Brain microvascular endothelial cell (primary cell): ENCODE data around the gene ERN2.

Experiments
- DNase-seq: peaks from one replicate; pipeline ENCODE4 v3.0.0-alpha.2; 2020
- H3K27ac ChIP-seq: fragments of 250-450 bp; sonication (Bioruptor Pico); 2 replicates; pipeline ENCODE4 v1.5.1; 2020; ENCODE audit warnings: mild to moderate bottlenecking, moderate library complexity
- H3K27me3 ChIP-seq: fragments of 250-450 bp; sonication (Bioruptor Pico); replicated peaks from 2 replicates; pipeline ENCODE4 v1.5.1; 2020; ENCODE audit warnings: mild to moderate bottlenecking
- H3K36me3 ChIP-seq: fragments of 250-450 bp; sonication (Bioruptor Pico); replicated peaks from 2 replicates; pipeline ENCODE4 v1.5.1; 2020; ENCODE audit warnings: mild to moderate bottlenecking
- H3K4me3 ChIP-seq: 2 replicates; pipeline ENCODE4 v1.5.1; 2011; ENCODE audit warnings: low read depth, mild to moderate bottlenecking, control low read depth, low read length, moderate library complexity
- in situ Hi-C: cut with HindIII; loops from 2 replicates; pipeline ENCODE4 v1.10.0; 2017; ENCODE audit warnings: low sequenced_read_pairs, low pct_ligation_motif_present
- TF ChIP-seq, protein P1 (sequence below): IDR thresholded peaks from 2 replicates; pipeline ENCODE4 v1.5.1; 2011; ENCODE audit warnings: low read depth, mild to moderate bottlenecking, moderate library complexity, low read length, control low read depth, inconsistent platforms; ENCODE audit errors: missing control alignments

The ERN2 gene

DNA sequence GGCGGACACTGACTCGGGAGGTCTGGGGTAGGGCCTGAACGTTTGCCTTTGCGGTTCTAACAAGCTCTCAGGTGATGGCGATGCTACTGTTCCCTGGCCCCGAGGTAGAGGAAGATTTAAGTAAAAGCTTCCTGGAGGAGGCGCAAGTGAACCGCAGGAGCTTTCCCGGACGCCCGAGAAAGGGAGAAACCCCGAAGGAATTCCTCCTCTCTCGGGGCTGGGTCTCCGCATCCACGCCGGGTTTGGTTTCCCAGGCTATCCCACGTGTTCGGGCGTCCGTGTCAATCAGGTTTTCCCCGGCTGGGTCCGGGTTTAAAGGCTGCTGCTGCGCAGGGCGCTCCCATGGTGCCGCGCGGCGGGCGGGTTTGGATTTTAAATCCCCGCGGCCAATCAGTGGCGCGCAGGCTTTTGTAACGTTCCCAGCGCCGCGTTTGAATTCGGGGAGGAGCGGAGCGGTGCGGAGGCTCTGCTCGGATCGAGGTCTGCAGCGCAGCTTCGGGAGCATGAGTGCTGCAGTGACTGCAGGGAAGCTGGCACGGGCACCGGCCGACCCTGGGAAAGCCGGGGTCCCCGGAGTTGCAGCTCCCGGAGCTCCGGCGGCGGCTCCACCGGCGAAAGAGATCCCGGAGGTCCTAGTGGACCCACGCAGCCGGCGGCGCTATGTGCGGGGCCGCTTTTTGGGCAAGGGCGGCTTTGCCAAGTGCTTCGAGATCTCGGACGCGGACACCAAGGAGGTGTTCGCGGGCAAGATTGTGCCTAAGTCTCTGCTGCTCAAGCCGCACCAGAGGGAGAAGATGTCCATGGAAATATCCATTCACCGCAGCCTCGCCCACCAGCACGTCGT lies 34.4 kb downstream of the ERN2 start, which contains the start of gene PLK1:
PLK1 (plus strand) TSS at position 460 of the 844 bp plus-strand sequence; CDS start at position 504, 44 bp downstream.
- peak; percentile 80 for DNase-seq
- in situ Hi-C loops, result no loop called here
- Histone ChIP-seq H3K4me3 (peak within 1 kb of the TSS; percentile 68), H3K27ac (peak within 1 kb of the TSS; percentile 65), H3K36me3 (peaks cover 19% of the 10 kb centered on the region), H3K27me3 (no peaks in the 10 kb centered on the region)
- TF ChIP-seq, protein P1, sequence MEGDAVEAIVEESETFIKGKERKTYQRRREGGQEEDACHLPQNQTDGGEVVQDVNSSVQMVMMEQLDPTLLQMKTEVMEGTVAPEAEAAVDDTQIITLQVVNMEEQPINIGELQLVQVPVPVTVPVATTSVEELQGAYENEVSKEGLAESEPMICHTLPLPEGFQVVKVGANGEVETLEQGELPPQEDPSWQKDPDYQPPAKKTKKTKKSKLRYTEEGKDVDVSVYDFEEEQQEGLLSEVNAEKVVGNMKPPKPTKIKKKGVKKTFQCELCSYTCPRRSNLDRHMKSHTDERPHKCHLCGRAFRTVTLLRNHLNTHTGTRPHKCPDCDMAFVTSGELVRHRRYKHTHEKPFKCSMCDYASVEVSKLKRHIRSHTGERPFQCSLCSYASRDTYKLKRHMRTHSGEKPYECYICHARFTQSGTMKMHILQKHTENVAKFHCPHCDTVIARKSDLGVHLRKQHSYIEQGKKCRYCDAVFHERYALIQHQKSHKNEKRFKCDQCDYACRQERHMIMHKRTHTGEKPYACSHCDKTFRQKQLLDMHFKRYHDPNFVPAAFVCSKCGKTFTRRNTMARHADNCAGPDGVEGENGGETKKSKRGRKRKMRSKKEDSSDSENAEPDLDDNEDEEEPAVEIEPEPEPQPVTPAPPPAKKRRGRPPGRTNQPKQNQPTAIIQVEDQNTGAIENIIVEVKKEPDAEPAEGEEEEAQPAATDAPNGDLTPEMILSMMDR, result peak; percentile 60

DNA sequence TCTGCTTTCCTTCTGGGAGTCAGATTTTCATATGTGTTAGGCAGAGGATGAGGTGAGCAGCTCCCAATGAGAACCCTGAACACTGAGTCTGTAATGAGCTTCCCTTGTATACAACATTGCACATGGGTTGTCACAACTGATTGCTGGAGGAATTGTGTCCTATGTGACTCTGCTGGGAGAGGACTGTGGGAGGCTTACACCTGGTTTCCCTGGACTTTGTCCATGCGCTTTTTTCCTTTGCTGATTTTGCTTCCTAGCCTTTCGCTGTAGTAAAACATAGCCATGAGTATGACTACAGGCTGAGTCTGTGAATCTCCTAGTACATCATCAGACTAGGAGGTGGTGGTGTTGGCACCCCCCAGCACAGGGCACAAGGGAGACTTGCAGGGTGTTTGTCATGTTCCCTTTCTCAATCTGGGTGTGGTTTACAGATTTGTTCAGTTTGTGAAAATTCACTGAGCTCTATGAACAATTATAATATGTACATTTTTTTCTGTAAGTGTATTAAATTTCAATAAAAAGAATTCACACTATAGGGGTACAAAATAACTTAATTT lies 36.0 kb downstream of the ERN2 start:
- TF ChIP-seq, protein P1, result no peak
- H3K27me3 ChIP-seq, result no peaks in the 10 kb centered on the region
- peaks cover 12% of the 10 kb centered on the region for H3K36me3 ChIP-seq
- no peak for DNase-seq
- no peak overlapping the region for H3K4me3 ChIP-seq
- no peak overlapping the region for H3K27ac ChIP-seq
- in situ Hi-C loops, result no loop called here

DNA sequence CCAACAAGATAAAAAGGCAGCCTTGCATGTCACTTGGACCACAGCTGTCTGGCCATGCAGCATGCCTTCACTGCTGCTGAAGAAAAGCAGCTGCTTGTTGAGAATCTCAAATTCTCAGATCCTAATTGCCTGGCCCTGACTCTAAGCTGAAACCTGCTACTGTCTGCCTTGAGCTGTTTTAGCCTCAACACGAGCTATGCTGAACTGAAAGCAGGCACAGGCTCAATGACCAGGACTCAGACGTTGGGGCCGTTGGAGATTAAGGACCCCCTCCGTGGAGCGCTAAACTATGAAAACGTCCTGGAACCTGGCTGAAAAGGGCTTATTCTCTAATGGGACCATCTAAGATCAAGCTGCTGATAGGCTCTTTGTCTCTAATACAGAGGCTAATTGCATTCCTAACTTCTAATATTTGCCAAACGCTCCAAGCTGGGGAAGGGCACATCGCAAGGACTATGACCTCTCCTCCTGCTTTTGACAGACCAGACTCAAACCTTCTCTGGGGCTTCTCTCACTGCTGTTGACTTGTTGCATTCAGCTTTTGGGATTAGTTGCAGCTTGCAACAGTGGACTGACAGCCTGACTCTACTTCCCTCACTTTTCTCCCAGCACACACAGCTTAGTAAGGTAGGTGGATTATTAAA lies 38.9 kb downstream of the ERN2 start:
- H3K27me3 ChIP-seq, result no peaks in the 10 kb centered on the region
- peaks cover 18% of the 10 kb centered on the region for H3K36me3 ChIP-seq
- in situ Hi-C loops, result no loop called here
- no peak overlapping the region for H3K27ac ChIP-seq
- DNase-seq, result no peak
- TF ChIP-seq, protein P1, result no peak
- H3K4me3 ChIP-seq, result no peak overlapping the region

DNA sequence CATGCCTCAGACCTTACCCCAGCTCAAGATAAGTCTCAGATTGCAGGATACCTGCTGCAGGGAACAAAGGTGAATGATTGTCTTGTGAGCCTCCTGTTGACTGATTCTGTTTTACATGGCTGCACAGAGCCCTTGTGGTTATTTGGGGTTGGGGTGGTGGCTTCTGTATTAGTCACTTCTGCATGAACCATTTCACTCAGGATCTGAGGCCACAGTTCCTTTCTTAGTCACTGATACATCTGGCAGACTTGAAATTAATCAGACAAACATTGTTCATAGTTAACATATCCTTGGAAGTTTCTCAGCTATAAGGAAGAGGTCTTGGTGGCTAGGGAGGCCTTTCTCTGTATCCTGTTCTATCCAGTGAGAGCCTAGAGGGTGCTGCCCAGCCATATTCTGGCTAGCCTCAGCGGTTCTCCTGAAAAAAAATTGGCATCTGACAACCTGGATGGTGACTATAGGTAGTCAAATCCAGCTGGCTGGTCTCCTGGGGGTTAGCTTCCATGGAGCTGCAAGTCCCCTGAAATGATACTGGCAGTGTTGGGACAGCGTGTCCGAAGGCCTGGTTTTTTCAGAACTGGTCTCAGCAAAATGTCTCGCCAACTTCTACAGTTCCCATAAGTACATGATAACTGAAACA lies 42.8 kb downstream of the ERN2 start:
- DNase-seq, result peak; percentile 79
- peaks cover 55% of the 10 kb centered on the region for H3K36me3 ChIP-seq
- TF ChIP-seq, protein P1, result no peak
- H3K27me3 ChIP-seq, result no peaks in the 10 kb centered on the region
- H3K27ac ChIP-seq, result peak overlapping the region; percentile 73
- no peak overlapping the region for H3K4me3 ChIP-seq
- in situ Hi-C loops, result no loop called here

DNA sequence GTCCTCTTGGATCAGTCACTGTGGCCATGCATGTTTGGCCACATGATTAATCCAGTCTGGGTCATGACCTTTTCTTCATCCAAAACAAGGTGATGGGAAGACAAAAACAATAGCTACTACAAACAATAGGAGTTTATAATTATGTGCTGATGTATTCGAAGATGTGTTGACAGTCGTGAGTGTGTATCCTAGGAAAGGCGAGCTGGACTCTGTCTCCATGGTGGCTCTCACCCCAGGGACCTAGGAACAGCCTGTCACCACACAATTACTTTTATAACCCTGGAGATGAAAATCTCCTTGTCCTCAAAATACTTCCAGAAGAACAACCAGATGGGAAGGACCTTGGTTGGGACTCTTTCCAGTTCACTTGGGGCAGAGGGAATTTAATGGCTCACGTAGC lies 44.1 kb downstream of the ERN2 start:
- peaks cover 61% of the 10 kb centered on the region for H3K36me3 ChIP-seq
- TF ChIP-seq, protein P1, result no peak
- no peak for DNase-seq
- H3K4me3 ChIP-seq, result no peak overlapping the region
- in situ Hi-C loops, result no loop called here
- H3K27me3 ChIP-seq, result no peaks in the 10 kb centered on the region
- no peak overlapping the region for H3K27ac ChIP-seq
